Right renal cortex interstitium (tissue), 3 donors: ENCODE data around the gene GRM2. TPM values are rescaled to one million over a fixed set of nuclear protein-coding genes. Genes with fewer than 3 reads are reported as not detected.

Experiments
- DNase-seq, 3 donors: peaks; one replicate each; pipeline ENCODE4 v3.0.0-alpha.2; 2013; ENCODE audit warnings: low read depth in 3 of 3, low spot score in 2 of 3
- polyA plus RNA-seq, 3 donors: library from polyadenylated mRNA; unstranded; fragments of 120-200 nt; gene quantifications; one replicate each; pipeline ENCODE4 v1.2.1, GENCODE V29; 2013; ENCODE audit not compliant: insufficient read length in 3 of 3

Gene GRM2
- polyA plus RNA-seq, 3 donors = 0.43 to 0.69 (median 0.55) TPM

DNA sequence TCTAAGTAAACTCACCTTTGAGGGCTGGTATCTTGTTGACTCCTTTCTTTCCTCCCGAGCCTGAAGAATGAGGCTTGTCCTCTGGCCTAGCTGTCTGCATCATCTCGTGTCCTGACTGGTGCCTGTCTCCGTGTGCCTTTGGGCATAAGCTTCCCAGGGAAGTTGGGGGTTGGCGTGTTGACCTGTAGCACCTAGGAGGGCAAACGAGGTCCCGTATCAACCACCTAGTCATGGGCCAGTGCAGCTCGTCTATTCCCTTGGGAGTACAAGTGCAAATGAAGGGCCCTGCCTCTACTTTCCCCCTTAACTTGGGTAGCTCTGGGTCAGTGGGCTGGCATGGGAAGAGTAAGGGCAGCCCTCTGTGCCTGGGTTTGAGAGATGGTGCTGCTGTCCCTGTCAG is 27.1 kb upstream of the GRM2 start:
- DNase-seq = no peak

DNA sequence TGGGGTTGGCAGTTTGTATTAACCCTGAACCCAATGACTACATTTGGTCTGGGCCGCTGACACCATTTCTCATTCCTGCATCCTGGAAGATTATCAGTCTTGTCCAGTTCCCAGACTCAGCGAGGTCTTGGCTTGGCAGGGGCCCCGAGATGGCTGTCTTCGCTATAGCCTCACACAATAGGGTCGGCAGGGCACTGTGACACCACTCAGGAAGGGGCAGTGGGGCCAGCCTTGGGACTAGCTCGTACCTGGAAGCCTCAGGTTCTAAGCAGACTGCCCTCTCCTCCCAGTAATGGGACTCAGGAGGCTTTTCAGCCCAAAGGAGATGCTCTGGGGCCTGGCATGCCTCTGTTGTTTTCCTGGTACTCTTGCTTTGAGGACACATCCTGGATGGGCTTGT is 26.7 kb upstream of the GRM2 start:
- no peak for DNase-seq

DNA sequence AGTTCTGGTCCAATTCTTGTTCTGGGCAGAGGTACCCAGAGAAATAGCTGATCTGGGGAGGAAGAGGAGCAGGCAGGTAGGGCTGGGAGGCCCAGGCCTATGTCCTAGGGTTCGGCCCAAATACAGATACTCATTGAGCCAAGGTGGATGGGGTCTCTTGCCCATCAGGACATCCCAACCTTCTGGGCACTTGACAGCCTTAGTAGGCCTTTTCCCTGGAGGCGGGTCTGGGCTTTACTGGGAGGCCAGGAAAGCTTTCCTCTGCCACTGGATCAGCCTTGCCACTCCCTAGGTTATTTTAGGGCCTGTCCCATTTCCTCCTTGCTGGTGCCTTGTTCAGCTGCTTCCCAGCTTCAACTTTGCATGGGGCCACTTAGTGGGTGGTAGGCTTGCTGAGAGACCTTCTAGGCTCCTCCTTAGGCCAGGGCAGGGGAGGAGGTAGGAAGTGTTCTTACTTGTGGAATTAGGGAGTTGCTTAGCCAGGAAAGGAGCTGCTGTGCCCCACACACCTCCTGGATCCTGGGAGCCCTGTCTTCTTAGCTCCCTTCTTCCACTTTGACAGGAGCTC is 26.1 kb upstream of the GRM2 start:
- no peak for DNase-seq

DNA sequence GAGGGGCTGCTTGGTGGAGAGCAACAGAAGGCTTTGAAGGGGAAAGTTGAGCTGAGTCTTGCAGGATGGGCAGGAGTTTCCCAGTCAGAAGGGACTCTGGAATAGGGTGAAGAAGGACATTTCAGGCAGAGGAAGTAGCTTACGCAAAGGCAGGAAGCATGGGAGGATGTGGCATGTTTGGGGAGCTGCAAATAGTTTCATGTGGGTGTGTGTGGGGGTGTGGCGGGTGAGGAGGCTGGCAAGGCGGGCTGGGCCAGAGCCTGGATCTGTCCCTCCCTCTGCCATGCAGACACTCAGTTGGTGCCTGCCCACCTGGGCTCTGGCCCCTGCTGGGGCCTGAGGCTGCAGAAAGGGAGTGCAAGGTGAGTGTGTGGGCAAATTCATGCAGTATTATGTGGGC is 25.4 kb upstream of the GRM2 start:
- DNase-seq = no peak

DNA sequence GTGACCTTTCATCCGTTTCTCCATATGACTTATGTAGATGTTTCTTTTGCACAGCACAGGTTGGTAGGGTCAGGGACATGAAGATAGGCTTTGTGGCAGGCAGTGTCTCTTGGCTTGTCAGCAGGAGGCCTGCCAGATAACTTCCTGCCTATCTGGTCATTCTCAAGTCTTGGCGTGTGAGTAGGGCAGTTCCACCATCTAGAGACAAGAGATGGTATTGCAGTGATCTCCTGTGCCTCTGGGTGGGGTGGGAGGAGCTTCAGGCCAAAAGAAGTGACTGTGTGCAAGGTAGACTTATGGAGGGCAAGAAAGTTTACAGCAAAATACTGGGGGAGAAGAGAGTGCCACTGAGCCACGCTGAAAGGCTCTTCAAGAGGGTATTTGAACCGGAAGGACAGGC is 24.8 kb upstream of the GRM2 start:
- DNase-seq = peak in 2 of 3 donors; percentile 34 to 61

DNA sequence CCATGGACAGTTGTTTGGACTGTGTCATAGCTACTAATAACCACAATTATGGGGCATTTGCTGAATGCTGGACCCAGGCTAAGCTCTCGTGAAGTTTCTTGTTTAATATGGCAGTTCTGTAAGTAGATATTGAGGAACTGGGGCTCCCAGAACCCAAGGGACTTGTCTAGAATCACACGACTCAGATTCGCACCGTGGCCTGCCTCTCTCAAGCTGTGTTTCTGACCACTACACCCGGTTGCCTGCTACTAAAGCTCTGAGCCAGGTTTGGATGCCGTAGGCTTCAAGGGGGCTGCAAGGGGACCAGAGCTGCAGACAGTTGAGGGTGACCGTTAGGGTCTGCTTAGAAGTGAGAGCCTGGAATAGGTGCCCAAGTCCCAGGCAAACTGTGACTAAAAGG is 24.3 kb upstream of the GRM2 start:
- no peak for DNase-seq

DNA sequence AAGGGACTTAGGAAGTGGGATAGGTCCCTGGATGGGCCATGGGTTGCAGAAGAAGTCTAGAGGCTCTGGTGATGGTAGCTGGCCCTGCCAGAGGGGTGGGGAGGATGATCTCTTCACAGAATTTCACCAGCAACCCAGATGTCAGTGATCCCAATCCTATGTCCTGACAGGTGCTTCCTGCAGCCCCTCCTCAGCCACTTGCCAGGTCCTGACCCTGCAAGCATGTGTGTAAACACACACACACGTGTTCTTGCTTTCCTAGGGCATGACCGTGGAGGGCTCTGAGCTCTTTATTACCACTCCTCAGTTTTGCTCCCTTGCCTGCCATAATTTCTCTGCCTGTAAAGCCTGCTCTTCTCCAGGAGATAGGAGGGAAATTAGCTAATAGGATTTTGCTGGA is 23.3 kb upstream of the GRM2 start:
- no peak for DNase-seq

DNA sequence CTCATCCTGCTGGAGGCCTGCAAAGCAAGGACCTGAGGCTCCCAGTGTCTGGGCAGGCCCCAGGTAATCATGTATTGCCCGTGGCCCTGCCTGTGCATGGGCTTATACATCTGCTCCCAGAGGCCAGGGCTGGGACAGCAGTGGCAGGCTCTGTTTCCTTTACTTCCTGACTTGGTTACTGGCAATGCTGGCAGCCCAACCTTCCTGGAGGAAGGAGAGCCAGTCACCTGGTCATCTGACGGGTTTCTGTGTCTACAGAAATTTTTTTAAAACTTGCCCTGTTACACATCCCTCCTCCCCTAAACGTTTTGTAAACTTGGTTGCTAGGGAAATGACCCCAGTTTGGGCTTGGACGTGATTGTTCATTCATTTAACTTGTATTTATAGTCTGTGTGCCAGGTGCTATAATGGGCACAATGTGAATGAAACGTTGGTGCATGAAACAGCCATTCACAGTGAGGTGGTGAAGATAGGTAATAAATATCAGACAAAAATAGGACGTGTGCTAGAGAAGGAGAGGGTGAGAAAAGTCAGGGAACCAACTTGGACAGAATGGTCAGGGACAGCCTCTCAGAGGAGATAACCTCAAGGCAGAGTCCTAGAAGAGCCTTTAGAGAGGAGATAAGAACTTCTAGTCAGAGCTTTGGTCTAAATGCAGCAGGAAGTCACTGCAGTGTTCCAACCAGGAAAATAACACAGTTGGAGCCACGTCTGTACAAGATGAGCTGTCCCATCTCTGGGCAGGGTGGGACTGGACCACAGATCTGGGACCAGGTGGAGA is 21.7 kb upstream of the GRM2 start:
- no peak for DNase-seq

DNA sequence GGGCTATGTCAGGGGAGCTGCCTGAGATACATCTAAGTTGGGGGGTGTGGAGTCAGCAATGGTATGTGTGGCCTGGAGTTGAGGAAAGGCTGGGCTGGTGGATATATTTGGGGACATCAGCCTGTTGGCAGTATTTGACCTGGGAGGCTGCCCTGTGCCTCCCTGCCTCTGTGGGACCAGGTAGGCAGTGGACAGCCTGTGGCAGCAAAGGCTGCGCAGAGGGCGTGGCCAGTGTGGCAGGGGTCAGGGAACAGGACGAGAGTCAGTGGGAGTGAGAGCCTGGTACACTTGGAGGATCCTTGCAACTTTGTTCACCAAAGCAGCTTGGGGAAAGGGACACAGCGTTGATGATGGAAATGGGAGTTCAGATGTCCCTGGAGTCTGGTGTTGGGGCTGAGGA is 20.8 kb upstream of the GRM2 start:
- no peak for DNase-seq

DNA sequence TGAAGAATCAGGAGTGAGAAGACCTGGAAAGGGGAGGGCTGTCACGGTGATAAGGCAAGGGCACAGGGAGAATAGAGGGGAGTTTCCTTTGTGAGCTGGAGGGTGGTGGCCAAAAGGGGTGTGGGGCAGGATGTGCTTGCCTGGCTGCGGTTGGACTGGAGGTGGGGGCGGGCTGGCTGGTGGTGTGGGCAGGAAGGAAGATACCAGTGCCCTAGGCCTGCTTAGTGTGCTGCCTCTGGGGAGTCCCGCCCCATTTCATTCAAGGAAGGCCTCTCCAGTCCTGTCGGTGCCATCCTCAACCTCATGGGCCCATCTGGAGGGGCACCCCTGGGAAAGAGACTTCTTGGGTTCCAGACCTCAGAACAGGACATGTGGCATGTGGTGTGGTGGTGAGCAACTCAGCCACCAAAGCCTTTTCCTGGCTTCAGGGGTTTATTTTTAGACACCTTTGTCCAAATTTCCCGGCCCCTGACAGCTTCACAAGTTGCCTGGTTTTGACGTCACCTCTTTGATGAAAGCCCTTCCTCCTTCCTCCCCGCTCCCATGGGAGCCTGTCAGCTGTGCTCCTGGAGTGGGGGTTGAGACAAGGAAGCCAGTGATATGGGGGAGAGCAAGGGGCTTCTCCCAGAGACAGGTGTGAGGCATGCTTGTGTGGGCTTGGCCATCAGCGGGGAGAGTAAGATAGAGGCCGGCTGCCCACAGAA is 20.2 kb upstream of the GRM2 start:
- DNase-seq = no peak

DNA sequence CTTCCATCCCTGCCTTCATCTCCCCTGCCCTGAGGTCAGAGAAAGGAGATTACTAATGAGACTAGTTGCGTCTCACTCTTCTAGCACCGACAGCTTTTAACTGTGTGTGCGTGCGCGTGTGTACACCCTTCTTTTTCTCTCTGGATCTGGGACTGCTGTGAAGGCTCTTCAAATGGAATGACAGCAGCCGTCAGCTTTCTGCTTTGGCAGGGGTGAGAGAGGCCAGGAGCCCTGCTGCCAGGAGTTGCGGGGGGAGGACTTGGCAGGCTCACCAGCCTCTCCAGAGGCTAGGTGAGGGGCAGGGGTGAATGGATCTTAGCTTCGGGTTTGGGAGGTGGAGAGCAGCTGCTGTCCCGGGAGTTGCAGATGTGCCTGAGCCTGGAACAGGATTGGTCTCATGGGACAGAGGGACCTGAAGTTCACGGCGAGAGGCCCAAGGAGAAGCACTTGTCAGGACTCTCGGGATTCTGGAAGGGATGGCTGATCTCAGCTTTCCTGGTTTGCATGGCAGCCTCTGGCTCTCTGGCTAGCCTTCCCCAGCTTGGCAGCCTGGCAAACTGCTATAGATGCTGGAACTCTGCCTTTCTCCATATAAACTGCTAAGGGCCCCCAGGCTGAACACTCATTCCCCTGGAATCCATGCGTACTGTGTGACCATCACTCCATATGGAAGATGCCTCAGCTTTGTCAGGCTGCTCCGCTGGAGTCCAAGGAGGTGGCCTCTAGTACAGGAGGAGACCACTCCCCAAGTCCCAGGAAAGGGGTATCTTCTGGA is 19.2 kb upstream of the GRM2 start:
- DNase-seq = no peak

DNA sequence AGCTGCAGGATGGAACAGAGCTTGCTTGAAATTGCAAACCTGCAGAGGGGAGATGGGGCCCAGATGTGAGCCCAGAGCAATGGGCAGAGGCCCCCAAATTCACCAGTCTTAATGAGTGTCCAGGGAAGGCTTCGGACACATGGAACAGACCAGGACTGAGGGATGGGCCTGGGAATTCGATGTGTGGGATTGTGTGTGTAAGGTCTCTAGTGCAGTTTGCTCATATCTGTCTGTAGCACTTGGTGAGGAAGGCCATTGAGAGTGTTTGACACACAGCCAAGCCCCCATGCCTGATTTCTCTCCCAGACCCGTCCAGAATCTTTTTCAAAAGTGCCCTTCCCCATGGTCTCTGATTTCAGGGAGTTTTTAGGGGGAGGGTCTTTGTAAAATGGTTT is 18.7 kb upstream of the GRM2 start:
- no peak for DNase-seq

DNA sequence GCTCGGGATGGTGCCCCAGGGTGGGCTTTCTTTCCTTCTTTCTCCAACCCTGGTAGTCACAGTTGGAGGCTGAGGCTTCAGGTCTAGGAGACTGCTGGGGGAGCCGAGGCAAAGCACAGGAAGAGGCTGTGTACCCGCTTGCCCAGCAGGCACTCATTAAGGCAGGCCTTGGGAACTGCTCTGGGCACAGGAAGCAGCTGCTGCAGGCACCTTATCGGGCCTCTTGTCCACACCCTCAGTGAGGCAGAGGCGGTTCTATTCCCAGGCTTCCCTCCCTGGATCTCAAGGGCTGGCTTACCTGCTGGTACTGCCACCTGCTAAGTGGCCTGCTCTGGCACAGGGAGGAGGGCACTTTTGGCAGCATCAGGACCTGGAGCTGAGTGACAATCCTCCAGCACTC is 15.8 kb upstream of the GRM2 start:
- no peak for DNase-seq

DNA sequence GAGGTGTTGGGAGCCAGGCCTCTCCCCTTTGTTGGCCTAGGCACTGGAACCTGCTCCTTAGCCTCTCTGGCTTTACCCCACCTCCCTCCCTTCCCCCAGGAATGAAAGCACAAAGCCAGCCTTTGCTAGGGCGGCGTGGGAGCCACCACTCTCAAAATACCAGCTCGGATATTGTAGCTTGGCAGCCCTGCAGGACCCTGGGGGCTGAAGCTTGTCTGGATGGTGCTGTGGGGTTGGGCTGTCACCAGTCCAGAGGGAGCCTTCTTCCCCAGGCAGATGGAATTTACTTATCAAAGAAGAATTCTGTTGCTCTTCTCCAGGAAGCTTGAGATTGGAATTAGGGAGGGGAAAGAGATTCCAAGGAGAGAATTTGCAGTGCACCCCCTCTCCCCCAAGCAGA is 14.9 kb upstream of the GRM2 start:
- no peak for DNase-seq

DNA sequence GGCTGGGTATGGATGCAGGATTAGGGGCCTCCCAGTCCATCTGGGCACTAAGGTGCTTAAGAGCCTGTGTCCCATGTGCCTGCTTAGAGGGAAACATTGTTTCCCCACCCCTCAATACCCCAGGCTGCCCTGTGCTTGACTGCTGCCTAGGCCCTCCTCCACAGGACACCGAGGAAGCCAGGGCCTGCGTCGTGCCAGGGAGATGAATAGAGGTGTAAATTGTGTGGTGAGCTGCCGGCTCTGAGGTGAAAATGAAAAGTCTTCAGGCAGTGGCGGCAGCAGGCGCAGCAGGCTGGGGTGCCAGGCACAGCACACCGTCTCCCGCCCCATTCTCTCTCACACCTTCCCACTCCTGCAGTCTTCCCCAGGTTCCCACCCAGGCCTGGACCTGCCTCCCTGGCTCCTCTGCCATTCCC is 13.9 kb upstream of the GRM2 start:
- DNase-seq = no peak

DNA sequence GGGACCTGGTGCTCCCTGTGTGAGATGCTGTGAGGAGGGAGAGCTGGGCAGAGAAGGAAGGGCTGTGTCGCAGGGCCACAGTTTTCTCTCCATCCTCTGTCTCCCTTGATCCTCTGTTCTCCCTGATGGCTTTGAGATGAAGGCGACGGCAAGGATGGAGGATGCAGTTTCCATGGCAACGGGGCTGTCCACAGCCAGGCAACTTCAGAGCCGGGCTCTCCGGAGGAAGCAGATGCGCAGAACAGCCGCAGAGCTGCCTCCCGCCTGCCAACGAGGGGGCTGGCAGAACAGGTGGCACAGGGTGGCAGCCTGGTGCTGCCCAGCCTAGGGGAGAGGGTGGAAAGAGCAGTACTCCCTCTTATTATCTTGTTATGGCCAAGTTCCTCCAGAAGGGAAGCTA is 9.9 kb upstream of the GRM2 start:
- DNase-seq = no peak

DNA sequence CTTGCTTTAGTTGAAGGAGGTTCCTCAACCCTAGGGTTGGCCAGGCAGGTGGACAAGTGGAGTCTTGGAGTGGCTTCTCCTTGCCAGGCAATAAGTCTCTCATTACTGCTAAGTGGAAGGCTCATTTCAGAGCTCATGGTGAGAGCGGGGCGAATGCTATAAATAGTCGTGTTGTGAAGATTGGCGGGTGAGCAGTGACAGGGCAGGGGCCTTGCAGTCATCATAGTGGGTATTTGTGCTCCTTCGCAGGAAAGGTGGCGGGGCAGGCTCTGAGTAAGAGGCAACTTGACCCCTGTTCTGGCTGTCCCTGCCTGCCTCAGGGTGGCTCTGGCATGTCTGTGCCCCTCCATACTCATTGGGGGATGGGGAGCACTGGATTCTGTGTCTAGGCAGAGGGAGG is 8.7 kb upstream of the GRM2 start:
- no peak for DNase-seq

DNA sequence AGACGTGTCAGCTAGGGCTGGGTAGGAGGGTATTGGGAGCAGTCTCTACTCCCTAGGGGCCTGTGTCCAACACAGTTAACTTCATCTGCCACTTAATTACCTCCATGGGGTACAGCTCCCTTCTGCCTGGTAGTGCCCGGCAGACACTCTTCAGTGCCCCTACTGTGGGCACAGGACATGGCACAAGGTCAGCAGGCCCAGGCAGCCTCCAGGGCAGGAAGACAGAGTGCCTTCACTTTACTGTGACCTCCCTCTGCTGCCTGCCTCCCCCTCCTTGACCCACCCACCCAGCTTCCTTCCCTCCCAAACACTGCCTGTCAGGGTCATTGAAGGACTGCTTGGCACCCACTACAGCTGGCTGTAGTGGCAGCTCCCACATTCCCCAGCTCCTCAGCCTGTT is 6.5 kb upstream of the GRM2 start:
- no peak for DNase-seq

DNA sequence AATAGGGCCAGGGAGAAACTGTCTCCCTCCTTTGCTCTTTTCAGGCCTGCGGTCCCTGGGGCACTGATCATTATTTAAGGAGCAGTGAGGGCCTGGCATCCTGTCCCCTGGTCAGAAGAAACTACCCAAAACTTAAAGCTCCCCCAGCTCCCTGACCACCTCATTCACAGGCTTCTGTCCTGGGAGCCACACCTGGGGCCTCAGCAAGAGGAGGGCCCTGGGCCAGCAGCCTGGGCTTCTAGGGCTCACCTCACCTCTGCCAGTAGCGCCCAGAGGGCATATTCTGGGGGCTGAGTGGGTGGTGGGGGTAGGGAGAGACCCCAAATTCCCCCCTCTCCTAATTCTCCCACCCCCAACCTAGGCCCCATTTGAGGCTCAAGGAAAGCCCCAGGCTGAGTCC is 4.7 kb upstream of the GRM2 start:
- no peak for DNase-seq

DNA sequence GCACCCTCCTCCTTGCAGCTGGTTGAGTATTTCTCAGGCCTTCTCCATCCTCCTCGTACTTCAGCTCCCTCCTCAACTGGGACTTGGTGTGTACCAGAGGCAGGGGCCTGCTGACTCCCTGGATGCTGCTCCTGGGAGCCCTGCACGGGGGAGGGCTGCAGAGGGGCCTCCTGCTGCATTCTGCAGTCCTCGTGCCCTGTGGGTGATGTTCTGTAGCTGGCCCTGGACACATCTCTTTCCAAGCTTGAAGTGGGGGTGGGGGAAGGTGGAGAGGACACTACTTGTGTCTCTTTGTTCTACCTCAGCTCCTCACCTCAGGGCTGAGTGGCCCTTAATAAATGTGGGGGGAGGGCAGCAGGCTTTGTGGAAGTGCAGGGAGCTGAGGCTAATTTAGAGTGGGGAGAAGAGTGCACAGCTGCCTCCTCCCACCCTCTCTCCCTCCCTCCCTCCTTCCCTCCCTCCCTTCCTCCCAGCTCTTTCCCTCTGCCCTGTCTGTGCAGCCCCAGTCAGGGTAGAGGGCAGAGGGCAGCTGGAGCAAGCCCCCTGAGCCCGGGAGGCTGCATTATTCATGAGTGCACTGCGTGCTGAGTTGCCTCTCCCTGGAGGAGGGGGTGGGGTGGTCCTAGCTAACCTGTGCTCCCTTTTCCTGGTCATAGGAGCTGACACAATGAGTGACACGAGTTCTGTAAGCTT is 3.7 kb upstream of the GRM2 start:
- no peak for DNase-seq
